ENCODE results near the gene COL1A2. TPM values are rescaled to one million over a fixed set of nuclear protein-coding genes. Genes with fewer than 3 reads are reported as not detected.

The COL1A2 gene
- polyA plus RNA-seq, 3 donors, result not detected

DNA sequence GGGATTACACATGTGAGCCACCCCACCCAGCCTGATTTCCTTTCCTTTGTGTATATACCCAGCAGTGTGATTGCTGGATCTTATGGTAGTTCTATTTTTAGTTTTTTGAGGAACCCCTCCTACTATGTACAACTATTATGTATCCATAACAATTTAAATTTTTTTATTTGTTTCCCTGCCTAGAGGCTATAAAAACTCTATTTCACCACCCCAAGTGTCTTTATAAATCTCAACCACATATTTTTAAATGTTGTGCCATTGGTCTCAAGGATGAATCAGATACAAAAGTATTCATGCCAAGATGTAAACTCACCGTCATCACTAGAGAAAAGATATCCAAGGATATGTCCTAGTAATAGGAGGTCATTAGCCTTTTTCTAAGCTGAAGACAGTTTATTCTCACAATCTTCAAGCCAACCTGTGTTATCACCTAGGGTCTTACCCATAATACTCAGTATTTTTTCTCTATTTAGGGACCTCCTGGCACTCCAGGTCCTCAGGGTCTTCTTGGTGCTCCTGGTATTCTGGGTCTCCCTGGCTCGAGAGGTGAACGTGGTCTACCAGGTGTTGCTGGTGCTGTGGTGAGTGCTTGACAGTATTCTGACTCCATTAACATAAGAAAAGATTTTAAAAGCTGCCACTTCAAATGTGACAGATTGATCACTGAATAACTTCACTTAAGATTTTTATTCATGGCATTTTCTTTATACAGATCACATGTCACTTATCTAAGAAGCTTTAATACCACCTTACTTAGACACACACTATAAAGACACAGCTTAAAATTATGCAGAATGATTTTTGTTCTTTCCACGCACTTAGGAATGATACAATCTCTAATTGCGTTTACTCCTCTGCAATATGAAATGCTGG lies 29.4 kb downstream of the COL1A2 start:
- no peak overlapping the region for H3K4me3 Mint-ChIP-seq
- Histone ChIP-seq H3K4me1 (ENCODE audit: control insufficient read depth in 1 of 2, insufficient read depth in 2 of 2, low read length in 2 of 2) (no peaks in the 10 kb centered on the region), H3K79me2 (ENCODE audit: insufficient read depth, low read length) (no peaks in the 10 kb centered on the region), H3K4me2 (replicated peaks; ENCODE audit: extremely low read depth, low read length, poor library complexity, severe bottlenecking) (no peak overlapping the region), H3K36me3 (replicated peaks in 1 of 2; ENCODE audit: control insufficient read depth in 1 of 2, insufficient read depth in 2 of 2, low read length in 2 of 2) (no peaks in the 10 kb centered on the region), H3K9me3 (replicated peaks in 1 of 2; ENCODE audit: control insufficient read depth in 1 of 2, insufficient read depth in 1 of 2, low read length in 2 of 2) (no peaks in the 10 kb centered on the region), H3K9ac (ENCODE audit: insufficient read depth, low read length, poor library complexity, severe bottlenecking) (no peak overlapping the region), H3K27ac (ENCODE audit: low read depth in 1 of 2, low read length in 2 of 2) (no peak overlapping the region), H4K20me1 (ENCODE audit: insufficient read depth, low read length) (no peaks in the 10 kb centered on the region), H3K27me3 (ENCODE audit: control insufficient read depth in 2 of 2, insufficient read depth in 2 of 2, low read length in 2 of 2) (no peaks in the 10 kb centered on the region), H2AFZ (ENCODE audit: insufficient read depth, low read depth, low read length, poor library complexity, severe bottlenecking) (no peak overlapping the region), H3K4me3 (replicated peaks in 1 of 3; ENCODE audit: low read depth in 2 of 3, low read length in 3 of 3) (no peak overlapping the region)
- WGBS (ENCODE audit: insufficient coverage), result no CpG with 5 or more reads among the region's 5 CpGs
- no peak for DNase-seq
- peaks cover 0 to 3% (median 0%) of the 10 kb centered on the region in 7 donors for H3K9me3 Mint-ChIP-seq
- H3K4me1 Mint-ChIP-seq, result no peaks in the 10 kb centered on the region
- TF ChIP-seq, protein P1, sequence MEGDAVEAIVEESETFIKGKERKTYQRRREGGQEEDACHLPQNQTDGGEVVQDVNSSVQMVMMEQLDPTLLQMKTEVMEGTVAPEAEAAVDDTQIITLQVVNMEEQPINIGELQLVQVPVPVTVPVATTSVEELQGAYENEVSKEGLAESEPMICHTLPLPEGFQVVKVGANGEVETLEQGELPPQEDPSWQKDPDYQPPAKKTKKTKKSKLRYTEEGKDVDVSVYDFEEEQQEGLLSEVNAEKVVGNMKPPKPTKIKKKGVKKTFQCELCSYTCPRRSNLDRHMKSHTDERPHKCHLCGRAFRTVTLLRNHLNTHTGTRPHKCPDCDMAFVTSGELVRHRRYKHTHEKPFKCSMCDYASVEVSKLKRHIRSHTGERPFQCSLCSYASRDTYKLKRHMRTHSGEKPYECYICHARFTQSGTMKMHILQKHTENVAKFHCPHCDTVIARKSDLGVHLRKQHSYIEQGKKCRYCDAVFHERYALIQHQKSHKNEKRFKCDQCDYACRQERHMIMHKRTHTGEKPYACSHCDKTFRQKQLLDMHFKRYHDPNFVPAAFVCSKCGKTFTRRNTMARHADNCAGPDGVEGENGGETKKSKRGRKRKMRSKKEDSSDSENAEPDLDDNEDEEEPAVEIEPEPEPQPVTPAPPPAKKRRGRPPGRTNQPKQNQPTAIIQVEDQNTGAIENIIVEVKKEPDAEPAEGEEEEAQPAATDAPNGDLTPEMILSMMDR (IDR thresholded peaks at IDR 0.05), result no peak
- no peak overlapping the region for H3K27ac Mint-ChIP-seq
- intact Hi-C loops (cut with micrococcal nuclease), result no loop called here
- peaks cover 1 to 3% (median 2%) of the 10 kb centered on the region in 3 donors for H3K27me3 Mint-ChIP-seq (ENCODE audit: low read depth in 3 of 3)
- H3K36me3 Mint-ChIP-seq, result no peaks in the 10 kb centered on the region

DNA sequence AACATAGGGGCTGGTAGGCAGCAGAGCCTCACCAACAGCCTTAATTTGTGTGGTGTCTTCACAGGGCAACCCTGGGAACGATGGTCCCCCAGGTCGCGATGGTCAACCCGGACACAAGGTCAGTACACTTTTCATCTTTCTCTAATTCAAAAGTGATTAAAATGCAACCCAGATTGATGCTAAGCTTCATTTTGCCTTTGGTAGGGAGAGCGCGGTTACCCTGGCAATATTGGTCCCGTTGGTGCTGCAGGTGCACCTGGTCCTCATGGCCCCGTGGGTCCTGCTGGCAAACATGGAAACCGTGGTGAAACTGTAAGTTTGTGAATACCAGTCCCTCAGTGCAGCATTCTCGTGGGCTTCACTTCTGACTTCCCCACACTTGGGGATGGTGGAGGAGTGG lies 30.9 kb downstream of the COL1A2 start:
- Histone ChIP-seq H3K79me2 (ENCODE audit: insufficient read depth, low read length) (no peaks in the 10 kb centered on the region), H3K27me3 (ENCODE audit: control insufficient read depth in 2 of 2, insufficient read depth in 2 of 2, low read length in 2 of 2) (no peaks in the 10 kb centered on the region), H3K4me3 (replicated peaks in 1 of 3; ENCODE audit: low read depth in 2 of 3, low read length in 3 of 3) (no peak overlapping the region), H3K9ac (ENCODE audit: insufficient read depth, low read length, poor library complexity, severe bottlenecking) (no peak overlapping the region), H3K27ac (ENCODE audit: low read depth in 1 of 2, low read length in 2 of 2) (no peak overlapping the region), H3K4me2 (replicated peaks; ENCODE audit: extremely low read depth, low read length, poor library complexity, severe bottlenecking) (no peak overlapping the region), H3K9me3 (replicated peaks in 1 of 2; ENCODE audit: control insufficient read depth in 1 of 2, insufficient read depth in 1 of 2, low read length in 2 of 2) (no peaks in the 10 kb centered on the region), H3K4me1 (ENCODE audit: control insufficient read depth in 1 of 2, insufficient read depth in 2 of 2, low read length in 2 of 2) (no peaks in the 10 kb centered on the region), H4K20me1 (ENCODE audit: insufficient read depth, low read length) (no peaks in the 10 kb centered on the region), H3K36me3 (replicated peaks in 1 of 2; ENCODE audit: control insufficient read depth in 1 of 2, insufficient read depth in 2 of 2, low read length in 2 of 2) (no peaks in the 10 kb centered on the region), H2AFZ (ENCODE audit: insufficient read depth, low read depth, low read length, poor library complexity, severe bottlenecking) (no peak overlapping the region)
- 74% methylated on average over 3 of the region's 10 CpGs for WGBS (ENCODE audit: insufficient coverage)
- Mint-ChIP-seq H3K27me3 (ENCODE audit: low read depth in 3 of 3) (peaks cover 2 to 5% (median 3%) of the 10 kb centered on the region in 3 donors), H3K4me1 (no peaks in the 10 kb centered on the region), H3K36me3 (no peaks in the 10 kb centered on the region), H3K4me3 (no peak overlapping the region), H3K27ac (no peak overlapping the region), H3K9me3 (peaks cover 0 to 3% (median 0%) of the 10 kb centered on the region in 7 donors)
- TF ChIP-seq, protein P1 (IDR thresholded peaks at IDR 0.05), result no peak
- intact Hi-C loops (cut with micrococcal nuclease), result no loop called here
- no peak for DNase-seq
